PC-9 (cell line): ENCODE data around the gene TLE3. TPM values are rescaled to one million over a fixed set of nuclear protein-coding genes. Genes with fewer than 3 reads are reported as not detected.

Experiments used
- BruUV-seq: library from RNA; stranded (reverse); fragments of 400-500 nt; replicated peaks from 2 replicates; lab custom pipeline; 2021; lab: Mats Ljungman, UMichigan
- CTCF ChIA-PET: fragments of 300-600 bp; sonication (Branson Sonifier 250); formaldehyde crosslinking; loops from one replicate; lab custom pipeline; 2022; ENCODE audit warnings: antibody characterized with exemption; lab: Charles Lee
- POLR2A ChIA-PET: fragments of 300-600 bp; sonication (Branson Sonifier 250); formaldehyde crosslinking; loops from one replicate; lab custom pipeline; 2022; ENCODE audit warnings: antibody characterized with exemption; ENCODE audit not compliant: unreplicated experiment; lab: Charles Lee
- DNase-seq, 2 experiments: peaks; one replicate each; pipeline versions ENCODE4 v3.0.0 to v3.0.0-alpha.2; 2015 to 2022; ENCODE audit warnings: mixed read lengths in 1 of 2
- H2AFZ ChIP-seq: fragments of 200-600 bp; sonication (generic); 2 replicates; pipeline ENCODE4 v1.8.1; 2017; ENCODE audit warnings: antibody characterized with exemption
- H3F3A ChIP-seq: fragments of 200-600 bp; sonication (generic); 2 replicates; pipeline ENCODE4 v1.8.1; 2017; ENCODE audit warnings: antibody characterized with exemption, mild to moderate bottlenecking, low read depth; ENCODE audit not compliant: insufficient read depth
- H3K27ac ChIP-seq: fragments of 200-600 bp; sonication (generic); 2 replicates; pipeline ENCODE4 v1.6.1; 2016; ENCODE audit warnings: mixed run types
- H3K27me3 ChIP-seq: fragments of 200-600 bp; sonication (generic); 2 replicates; pipeline ENCODE4 v1.6.1; 2016; ENCODE audit warnings: low read depth, mixed run types; ENCODE audit not compliant: insufficient read depth
- H3K36me3 ChIP-seq: fragments of 200-600 bp; sonication (generic); 2 replicates; pipeline ENCODE4 v1.6.1; 2016; ENCODE audit warnings: low read depth, mixed run types
- H3K4me1 ChIP-seq: fragments of 200-600 bp; sonication (generic); replicated peaks from 2 replicates; pipeline ENCODE4 v1.6.1; 2016; ENCODE audit warnings: mixed run types; ENCODE audit not compliant: insufficient read depth
- H3K4me2 ChIP-seq: fragments of 200-600 bp; sonication (generic); 2 replicates; pipeline ENCODE4 v1.6.1; 2017; ENCODE audit warnings: mixed run types
- H3K4me3 ChIP-seq: fragments of 200-600 bp; sonication (generic); 2 replicates; pipeline ENCODE4 v1.6.1; 2016; ENCODE audit warnings: mixed run types
- H3K79me2 ChIP-seq: fragments of 200-600 bp; sonication (generic); 2 replicates; pipeline ENCODE4 v1.6.1; 2017; ENCODE audit warnings: low read depth, mixed run types
- H3K9me2 ChIP-seq: fragments of 200-600 bp; sonication (generic); 2 replicates; pipeline ENCODE4 v1.8.1; 2017; ENCODE audit warnings: mild to moderate bottlenecking; ENCODE audit not compliant: insufficient read depth
- H3K9me3 ChIP-seq: fragments of 200-600 bp; sonication (generic); 2 replicates; pipeline ENCODE4 v1.8.1; 2016; ENCODE audit warnings: low read depth; ENCODE audit not compliant: insufficient read depth
- H4K20me1 ChIP-seq: fragments of 200-600 bp; sonication (generic); 2 replicates; pipeline ENCODE4 v1.8.1; 2017; ENCODE audit not compliant: insufficient read depth
- EZH2 ChIP-seq: fragments of 200-600 bp; sonication (generic); IDR thresholded peaks from 2 replicates; pipeline ENCODE4 v1.8.0; 2017; ENCODE audit warnings: antibody characterized with exemption, low read depth
- intact Hi-C: fragments of 100-400 bp; cut with micrococcal nuclease; formaldehyde crosslinking; loops from one replicate; pipeline ENCODE4 v1.10.0; 2022; ENCODE audit not compliant: unreplicated experiment
- total RNA-seq: library from RNA; stranded (reverse); gene quantifications from 2 replicates; pipeline ENCODE4 v1.2.3, GENCODE V29; 2021
- TF ChIP-seq, protein P1 (sequence below): fragments of 200-600 bp; sonication (generic); conservative IDR thresholded peaks from 2 replicates; pipeline ENCODE4 v1.6.1; 2017; ENCODE audit warnings: mixed run types, antibody characterized with exemption, mild to moderate bottlenecking, moderate library complexity

The TLE3 gene
- total RNA-seq, 1 experiment from 2014 or later: 51.3 TPM

GRCh38 chr15:70069716-70070115 lies 28.0 kb downstream of the TLE3 start:
- TF ChIP-seq, protein P1, sequence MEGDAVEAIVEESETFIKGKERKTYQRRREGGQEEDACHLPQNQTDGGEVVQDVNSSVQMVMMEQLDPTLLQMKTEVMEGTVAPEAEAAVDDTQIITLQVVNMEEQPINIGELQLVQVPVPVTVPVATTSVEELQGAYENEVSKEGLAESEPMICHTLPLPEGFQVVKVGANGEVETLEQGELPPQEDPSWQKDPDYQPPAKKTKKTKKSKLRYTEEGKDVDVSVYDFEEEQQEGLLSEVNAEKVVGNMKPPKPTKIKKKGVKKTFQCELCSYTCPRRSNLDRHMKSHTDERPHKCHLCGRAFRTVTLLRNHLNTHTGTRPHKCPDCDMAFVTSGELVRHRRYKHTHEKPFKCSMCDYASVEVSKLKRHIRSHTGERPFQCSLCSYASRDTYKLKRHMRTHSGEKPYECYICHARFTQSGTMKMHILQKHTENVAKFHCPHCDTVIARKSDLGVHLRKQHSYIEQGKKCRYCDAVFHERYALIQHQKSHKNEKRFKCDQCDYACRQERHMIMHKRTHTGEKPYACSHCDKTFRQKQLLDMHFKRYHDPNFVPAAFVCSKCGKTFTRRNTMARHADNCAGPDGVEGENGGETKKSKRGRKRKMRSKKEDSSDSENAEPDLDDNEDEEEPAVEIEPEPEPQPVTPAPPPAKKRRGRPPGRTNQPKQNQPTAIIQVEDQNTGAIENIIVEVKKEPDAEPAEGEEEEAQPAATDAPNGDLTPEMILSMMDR: no peak
- no peak for TF ChIP-seq EZH2
- Histone ChIP-seq H3K36me3 (peaks cover 17% of the 10 kb centered on the region), H3K4me2 (no peak overlapping the region), H3F3A (0 out of 2 replicates have a peak, but pooled peaks cover 2% of the 10 kb centered on the region), H4K20me1 (peaks cover 17% of the 10 kb centered on the region), H3K4me3 (no peak overlapping the region), H3K79me2 (0 out of 2 replicates have a peak, but pooled peaks cover 5% of the 10 kb centered on the region), H2AFZ (no peak overlapping the region), H3K27ac (no peak overlapping the region), H3K9me3 (no peaks in the 10 kb centered on the region), H3K4me1 (no peaks in the 10 kb centered on the region), H3K9me2 (no peaks in the 10 kb centered on the region), H3K27me3 (no peaks in the 10 kb centered on the region)
- BruUV-seq: no TSS peak
- intact Hi-C loops: no loop called here
- CTCF ChIA-PET: no interaction called here
- POLR2A ChIA-PET: no interaction called here
- DNase-seq: no peak

- peaks cover 17% of the 10 kb centered on the region for H3K36me3 ChIP-seq
- POLR2A ChIA-PET: no interaction called here
- H3K4me2 ChIP-seq: no peak overlapping the region
- peaks cover 17% of the 10 kb centered on the region for H4K20me1 ChIP-seq
- no peaks in the 10 kb centered on the region for H3K27me3 ChIP-seq
- no TSS peak for BruUV-seq
- H3K4me1 ChIP-seq: no peaks in the 10 kb centered on the region
- H3K79me2 ChIP-seq: 0 out of 2 replicates have a peak, but pooled peaks cover 5% of the 10 kb centered on the region
- H3K27ac ChIP-seq: no peak overlapping the region
- no peaks in the 10 kb centered on the region for H3K9me3 ChIP-seq
- H2AFZ ChIP-seq: no peak overlapping the region
- intact Hi-C loops: no loop called here
- CTCF ChIA-PET: no interaction called here
- no peaks in the 10 kb centered on the region for H3K9me2 ChIP-seq
- TF ChIP-seq EZH2: no peak
- TF ChIP-seq, protein P1: no peak
- no peak overlapping the region for H3K4me3 ChIP-seq
- no peak for DNase-seq
- H3F3A ChIP-seq: 0 out of 2 replicates have a peak, but pooled peaks cover 2% of the 10 kb centered on the region
Observed at GRCh38 chr15:70068783-70069565, 28.7 kb downstream of the TLE3 start.

DNA sequence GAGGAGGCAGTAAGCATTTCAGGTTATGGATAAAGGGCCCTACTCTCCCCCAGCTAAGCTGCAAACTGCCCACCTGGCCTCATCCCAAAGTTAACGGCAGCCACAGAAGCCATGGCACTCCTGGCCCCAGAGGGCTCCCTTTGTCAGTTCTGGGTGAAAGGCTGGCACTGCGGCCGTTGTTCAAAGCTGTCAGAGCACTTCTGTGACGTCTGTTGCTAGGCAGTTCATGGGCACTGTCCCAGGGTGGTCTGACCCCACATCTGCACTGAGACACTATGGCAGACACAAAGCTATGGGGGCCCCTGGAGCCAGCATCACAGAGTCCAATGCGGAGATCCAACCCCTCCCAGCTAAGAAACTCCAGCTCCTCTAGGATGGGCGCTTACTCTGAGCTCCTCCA lies 30.0 kb downstream of the TLE3 start:
- BruUV-seq: no TSS peak
- H3K27me3 ChIP-seq: no peaks in the 10 kb centered on the region
- ChIA-PET CTCF (no interaction called here), POLR2A (no interaction called here)
- H3K79me2 ChIP-seq: 0 out of 2 replicates have a peak, but pooled peaks cover 5% of the 10 kb centered on the region
- DNase-seq: no peak
- peaks cover 11% of the 10 kb centered on the region for H3K36me3 ChIP-seq
- H4K20me1 ChIP-seq: peaks cover 22% of the 10 kb centered on the region
- H3K27ac ChIP-seq: no peak overlapping the region
- H3K4me2 ChIP-seq: no peak overlapping the region
- no peak overlapping the region for H2AFZ ChIP-seq
- no peaks in the 10 kb centered on the region for H3K4me1 ChIP-seq
- H3K9me3 ChIP-seq: no peaks in the 10 kb centered on the region
- 0 out of 2 replicates have a peak, but pooled peaks cover 2% of the 10 kb centered on the region for H3F3A ChIP-seq
- H3K9me2 ChIP-seq: no peaks in the 10 kb centered on the region
- H3K4me3 ChIP-seq: no peak overlapping the region
- no peak for TF ChIP-seq EZH2
- TF ChIP-seq, protein P1: no peak
- intact Hi-C loops: no loop called here
